GM19463 (cell line): Measurements from ENCODE around the gene S100A12.
"Not testable (repeated sequence)": the region's sequence is repeated elsewhere in the genome, so short reads cannot be mapped to it uniquely, and the experiment has no call there.

Source experiments
- ATAC-seq: cut with Tn5 transposase; IDR thresholded peaks from one replicate; pipeline ENCODE4 v1.9.1; 2021; ENCODE audit warnings: mild to moderate bottlenecking, moderate library complexity; ENCODE audit not compliant: unreplicated experiment

The S100A12 gene

GRCh38 chr1:153354515-153355193 is 20.8 kb downstream of the S100A12 start:
- ATAC-seq: no peak

- ATAC-seq: no peak
Measured at GRCh38 chr1:153353226-153353947, 22.0 kb downstream of the S100A12 start.

- no peak for ATAC-seq
Measured at GRCh38 chr1:153352523-153352922, 22.9 kb downstream of the S100A12 start.

GRCh38 chr1:153350321-153350957 is 25.0 kb downstream of the S100A12 start:
- ATAC-seq: no peak

GRCh38 chr1:153349363-153350320 is 25.8 kb downstream of the S100A12 start:
- ATAC-seq: no peak

- no peak for ATAC-seq
Measured at GRCh38 chr1:153348511-153349362, 26.7 kb downstream of the S100A12 start, which contains the start of gene PGLYRP4. PGLYRP4 (minus strand) TSS chr1:153348841; CDS start chr1:153347932, 909 bp downstream.

GRCh38 chr1:153347856-153348255 is 27.6 kb downstream of the S100A12 start:
- ATAC-seq: no peak

GRCh38 chr1:153347049-153347448 is 28.4 kb downstream of the S100A12 start:
- not testable (repeated sequence) for ATAC-seq

GRCh38 chr1:153346077-153346723 is 29.2 kb downstream of the S100A12 start:
- ATAC-seq: no peak

- ATAC-seq: peak; percentile 40
Measured at GRCh38 chr1:153345187-153346076, 30.0 kb downstream of the S100A12 start.

GRCh38 chr1:153344718-153345025 is 30.7 kb downstream of the S100A12 start:
- no peak for ATAC-seq

- ATAC-seq: no peak
Measured at GRCh38 chr1:153343811-153344717, 31.4 kb downstream of the S100A12 start.

GRCh38 chr1:153343040-153343681 is 32.3 kb downstream of the S100A12 start:
- ATAC-seq: no peak

GRCh38 chr1:153342178-153342577 is 33.2 kb downstream of the S100A12 start:
- no peak for ATAC-seq

- ATAC-seq: no peak
Measured at GRCh38 chr1:153341431-153341934, 33.9 kb downstream of the S100A12 start.

GRCh38 chr1:153340356-153340755 is 35.1 kb downstream of the S100A12 start:
- ATAC-seq: no peak

GRCh38 chr1:153339802-153340201 is 35.6 kb downstream of the S100A12 start:
- ATAC-seq: no peak
